CD4-positive, alpha-beta T cell treated with Interleukin-1 beta for 1 hour (primary cell): ENCODE data around the gene MAPK14.
"Not testable (repeated sequence)": the region's sequence is repeated elsewhere in the genome, so short reads cannot be mapped to it uniquely, and the experiment has no call there.

Experiments
- DNase-seq, 2 donors: peaks; one replicate each; pipeline ENCODE4 v3.0.0-alpha.2; 2020 to 2022

The MAPK14 gene

DNA sequence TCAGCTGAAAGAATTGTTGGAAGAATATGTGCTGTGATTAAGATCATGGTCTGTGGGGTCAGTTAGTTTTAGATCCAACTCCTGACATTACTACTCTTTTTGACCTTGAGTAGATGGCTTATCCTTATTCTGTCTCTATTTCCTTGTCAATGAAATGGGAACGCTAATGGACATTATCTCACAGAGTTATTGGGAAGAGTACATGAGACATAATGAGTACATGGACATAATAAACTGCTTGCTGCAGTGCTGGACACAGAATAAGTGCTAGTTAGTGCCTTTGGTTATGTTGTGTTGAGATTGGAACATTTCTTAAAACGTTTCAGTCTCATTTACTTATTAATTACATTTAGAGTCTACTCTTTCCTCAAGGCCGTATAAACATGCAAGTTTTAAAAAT, 42.6 kb downstream of the MAPK14 start:
- no peak for DNase-seq

GRCh38 chr6:36071281-36071680, 43.7 kb downstream of the MAPK14 start:
- no peak for DNase-seq

GRCh38 chr6:36071714-36072113, 44.1 kb downstream of the MAPK14 start:
- no peak for DNase-seq

- DNase-seq, result no peak
Observed at GRCh38 chr6:36072681-36073080, 45.1 kb downstream of the MAPK14 start.

DNA sequence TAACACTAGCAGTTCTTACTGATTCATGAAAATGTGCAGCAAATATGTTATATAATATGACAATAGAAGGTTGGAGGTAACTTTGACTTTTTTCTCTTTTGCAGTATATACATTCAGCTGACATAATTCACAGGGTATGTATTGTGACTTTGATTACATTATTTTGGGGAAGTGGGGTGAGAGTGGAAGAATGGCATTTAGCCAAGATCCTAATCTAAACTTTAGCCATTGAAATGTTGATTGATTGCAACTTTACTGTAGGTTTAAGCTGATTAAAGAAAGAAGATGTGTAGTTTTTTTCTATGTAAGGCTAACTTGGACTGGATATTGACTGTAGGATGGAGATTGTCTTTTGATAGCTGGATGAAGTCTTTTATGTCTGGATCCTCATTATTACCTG, 46.0 kb downstream of the MAPK14 start:
- DNase-seq, result no peak

DNA sequence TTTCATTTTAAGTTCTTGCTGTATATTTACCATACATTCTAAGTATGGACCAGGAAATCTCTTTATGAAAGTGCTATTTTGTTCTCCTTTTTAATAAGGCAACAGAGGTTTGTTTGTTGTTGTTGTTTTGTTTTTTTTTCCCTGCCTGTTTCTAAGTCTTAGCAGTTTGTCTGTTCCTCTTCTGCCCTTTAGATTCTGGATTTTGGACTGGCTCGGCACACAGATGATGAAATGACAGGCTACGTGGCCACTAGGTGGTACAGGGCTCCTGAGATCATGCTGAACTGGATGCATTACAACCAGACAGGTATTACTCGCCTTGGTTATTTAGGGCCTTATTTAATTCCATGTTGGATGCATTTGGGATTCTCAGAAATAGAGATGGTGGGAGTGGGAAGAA, 48.0 kb downstream of the MAPK14 start:
- DNase-seq, result peak in 1 of 2 donors; percentile 25

- no peak for DNase-seq
Observed at GRCh38 chr6:36076178-36077063, 48.8 kb downstream of the MAPK14 start.

GRCh38 chr6:36078159-36078558, 50.6 kb downstream of the MAPK14 start:
- no peak for DNase-seq

DNA sequence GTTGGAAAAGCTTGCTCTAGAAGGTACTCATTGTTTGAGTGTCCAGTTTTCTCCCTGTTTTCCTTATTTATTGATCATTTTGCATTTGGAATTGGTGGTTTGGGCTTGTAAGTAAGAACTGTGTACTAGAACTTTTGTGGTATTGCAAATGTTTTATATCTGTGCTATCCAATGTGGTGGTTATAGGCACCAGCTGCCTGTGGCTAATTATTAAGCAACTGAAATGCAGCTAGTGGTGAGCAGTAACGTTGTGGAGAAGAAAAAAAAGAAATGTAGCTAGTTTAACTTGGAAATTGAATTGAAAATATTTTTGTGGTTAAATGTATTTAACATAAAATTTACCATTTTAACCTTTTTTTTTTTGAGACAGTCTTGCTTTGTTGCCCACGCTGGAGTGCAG, 52.0 kb downstream of the MAPK14 start:
- no peak for DNase-seq

DNA sequence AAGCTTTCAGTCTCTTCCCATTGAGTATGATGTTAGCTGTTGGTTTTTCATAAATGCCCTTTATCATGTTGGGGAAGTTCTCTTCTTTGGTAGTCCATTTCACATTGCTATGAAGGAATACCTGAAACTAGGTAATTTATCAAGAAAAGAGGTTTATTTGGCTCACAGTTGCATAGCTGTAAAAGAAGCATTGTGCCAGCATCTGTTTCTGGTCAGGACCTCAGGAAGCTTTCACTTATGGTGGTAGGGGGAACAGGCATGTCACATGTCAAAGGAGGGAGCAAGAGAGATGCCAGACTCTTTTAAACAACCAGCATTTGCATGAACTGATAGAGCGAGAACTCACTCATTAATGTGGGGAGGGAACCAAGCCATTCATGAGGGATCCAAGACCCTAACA, 54.7 kb downstream of the MAPK14 start:
- no peak for DNase-seq

GRCh38 chr6:36083446-36083845, 55.8 kb downstream of the MAPK14 start:
- no peak for DNase-seq

DNA sequence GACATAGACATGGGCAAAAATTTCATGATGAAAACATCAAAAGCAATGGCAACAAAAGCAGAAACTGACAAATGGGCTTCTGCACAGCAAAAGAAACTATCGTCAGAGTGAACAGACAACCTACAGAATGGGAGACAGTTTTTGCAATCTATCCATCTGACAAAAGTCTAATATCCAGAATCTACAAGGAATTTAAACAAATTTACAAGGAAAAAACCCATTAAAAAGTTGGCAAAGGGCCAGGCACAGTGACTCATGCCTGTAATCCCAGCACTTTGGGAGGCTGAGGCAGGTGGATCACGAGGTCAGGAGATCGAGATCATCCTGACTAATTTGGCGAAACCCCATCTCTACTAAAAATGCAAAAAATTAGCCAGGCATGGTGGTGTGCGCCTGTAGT, 60.6 kb downstream of the MAPK14 start:
- DNase-seq, result not testable (repeated sequence)

DNA sequence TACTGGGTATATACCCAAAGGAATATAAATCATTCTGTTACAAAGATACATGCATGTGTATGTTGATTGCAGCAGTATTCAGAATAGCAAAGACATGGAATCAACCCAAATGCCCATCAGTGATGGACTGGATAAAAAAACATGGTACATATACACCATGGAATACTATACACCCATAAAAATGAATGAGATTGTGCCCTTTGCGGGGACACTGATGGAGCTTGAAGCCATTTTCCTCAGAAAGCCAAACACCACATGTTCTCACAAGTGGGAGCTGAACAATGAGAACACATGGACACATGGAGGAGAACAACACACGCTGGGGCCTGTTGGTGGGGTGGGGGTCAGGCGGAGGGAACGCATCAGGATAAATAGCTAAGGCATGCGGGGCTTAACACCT, 61.4 kb downstream of the MAPK14 start:
- no peak for DNase-seq

DNA sequence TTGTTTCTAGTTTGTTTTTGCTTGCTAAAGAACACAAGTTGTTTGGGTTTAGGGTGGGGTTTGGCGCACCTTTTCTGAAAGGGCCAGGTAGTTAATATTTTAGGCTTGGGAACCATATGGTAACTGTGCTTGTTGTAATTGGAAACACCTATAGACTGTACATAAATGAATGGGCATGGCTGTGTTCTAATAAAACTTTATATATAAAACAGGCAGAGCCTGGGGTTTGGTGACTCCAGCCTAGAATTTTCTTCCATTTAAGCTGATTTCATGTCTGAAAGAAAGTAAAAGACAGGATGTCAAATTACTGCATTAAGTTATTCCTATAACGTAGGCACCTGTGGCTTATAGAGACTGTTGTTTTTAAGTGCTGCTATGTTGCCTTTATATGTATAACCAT, 66.6 kb downstream of the MAPK14 start:
- DNase-seq, result no peak

- DNase-seq, result peak; percentile 80 to 82
Observed at GRCh38 chr6:36094753-36095496, 67.3 kb downstream of the MAPK14 start.

DNA sequence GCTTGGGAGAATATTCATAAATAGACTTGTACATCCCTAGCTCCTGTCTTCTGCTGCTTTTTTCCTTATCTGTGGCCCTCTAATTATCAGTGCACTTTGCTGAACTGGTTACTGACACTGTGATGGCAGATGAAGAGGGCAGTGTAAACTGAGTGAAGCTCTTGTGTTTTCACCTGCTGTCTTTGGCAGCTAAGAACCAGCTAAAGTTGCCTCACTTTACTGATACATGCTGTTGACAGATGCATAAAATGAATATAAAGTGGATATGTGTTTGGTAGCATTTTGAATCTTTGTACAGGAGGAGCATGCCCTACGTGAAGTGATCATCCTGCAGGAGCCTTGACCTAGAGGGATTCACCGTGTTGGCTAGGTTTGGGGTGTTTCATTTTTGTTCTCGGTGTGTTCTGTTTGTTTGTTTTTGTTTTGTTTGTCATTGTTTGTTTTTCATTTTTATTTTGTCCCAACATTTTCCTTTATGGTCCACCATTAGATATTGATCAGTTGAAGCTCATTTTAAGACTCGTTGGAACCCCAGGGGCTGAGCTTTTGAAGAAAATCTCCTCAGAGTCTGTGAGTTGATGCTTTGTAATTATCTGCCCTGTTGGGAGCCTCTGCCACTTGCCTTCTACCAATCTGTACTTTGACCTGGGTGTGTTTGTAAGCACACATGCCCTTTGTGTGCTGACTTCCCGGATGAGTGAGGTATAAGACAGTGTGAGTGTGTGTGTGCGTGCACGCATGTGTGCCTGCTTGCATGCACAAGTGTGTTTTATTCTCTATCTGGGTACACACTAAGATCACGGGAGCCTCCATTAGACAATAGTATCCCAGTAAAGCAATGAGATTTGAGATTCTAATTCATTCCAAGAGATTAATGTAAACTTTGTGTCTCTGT, 68.1 kb downstream of the MAPK14 start:
- no peak for DNase-seq

DNA sequence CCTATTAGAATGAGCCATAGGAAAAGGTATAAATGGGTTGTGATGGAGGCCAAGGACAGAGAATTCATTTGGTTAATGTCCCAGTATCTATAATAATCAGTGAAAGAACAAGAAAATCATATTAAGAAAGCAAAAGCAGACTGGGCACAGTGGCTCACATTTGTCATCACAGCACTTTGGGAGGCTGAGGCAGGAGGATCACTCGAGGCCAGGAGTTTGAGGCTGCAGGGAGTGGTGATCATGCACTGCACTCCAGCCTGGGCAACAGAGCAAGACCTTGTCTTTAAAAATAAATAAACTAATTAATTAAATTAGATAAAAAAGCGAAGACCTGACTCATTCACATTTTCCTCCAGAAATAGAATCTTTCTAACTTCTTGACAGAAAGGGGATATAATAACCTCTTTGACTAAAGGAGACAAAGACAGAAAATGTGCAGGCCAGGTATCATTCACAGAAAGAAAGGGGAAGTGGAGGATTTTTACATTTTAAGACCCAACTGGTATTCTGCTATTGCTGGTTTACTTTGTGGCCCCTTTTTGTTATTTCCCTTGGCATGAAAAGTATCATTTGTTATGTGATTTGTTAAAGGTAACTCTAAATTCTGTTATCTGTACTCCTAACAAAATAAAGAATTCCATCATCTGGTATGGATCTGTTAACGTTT, 70.8 kb downstream of the MAPK14 start:
- no peak for DNase-seq

- DNase-seq, result no peak
Observed at GRCh38 chr6:36098920-36099647, 71.5 kb downstream of the MAPK14 start.

- peak; percentile 57 to 69 for DNase-seq
Observed at GRCh38 chr6:36099869-36100483, 72.4 kb downstream of the MAPK14 start.

DNA sequence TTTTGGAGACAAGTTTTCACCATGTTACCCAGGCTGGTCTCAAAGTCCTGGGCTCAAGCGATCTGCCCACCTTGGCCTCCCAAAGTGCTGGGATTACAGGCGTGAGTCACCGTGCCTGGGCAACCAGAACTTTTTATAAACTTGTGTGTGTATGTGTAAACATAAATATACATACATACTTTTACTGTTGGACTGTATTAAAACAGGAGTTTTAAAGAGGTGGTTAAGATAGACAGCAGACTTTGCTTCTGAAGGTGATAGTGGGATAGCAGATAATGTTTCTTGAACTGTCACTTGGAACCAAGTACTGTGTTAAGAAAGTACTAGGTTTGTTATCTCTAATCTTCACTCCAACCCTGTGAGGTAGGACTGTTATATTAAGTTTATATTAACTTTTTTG, 74.1 kb downstream of the MAPK14 start:
- DNase-seq, result no peak

DNA sequence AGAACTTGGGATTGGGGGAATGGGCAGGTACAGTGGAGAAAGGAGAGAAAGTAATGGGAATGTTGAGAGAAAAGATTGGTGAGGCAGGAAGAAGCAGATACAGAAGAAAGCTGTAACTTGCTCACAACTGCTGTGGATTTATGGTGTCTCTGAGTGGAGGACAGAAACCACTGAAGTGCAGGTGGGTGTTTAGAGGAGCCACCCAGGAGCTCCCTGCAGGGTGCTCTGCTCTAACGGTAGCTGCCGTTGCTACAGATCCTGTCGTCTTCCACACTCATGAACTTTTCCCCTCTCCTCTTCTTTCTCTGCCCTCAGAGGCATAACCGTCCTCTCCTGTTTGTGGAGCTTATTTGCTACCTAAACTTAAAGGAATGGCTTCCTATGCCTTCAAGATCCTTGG, 75.2 kb downstream of the MAPK14 start:
- DNase-seq, result no peak
